Loucy (cell line): Measurements from ENCODE around the gene EFCAB9.

Source experiments
- H2AFZ ChIP-seq: fragments of 200-600 bp; sonication (generic); 2 replicates; pipeline ENCODE4 v1.6.0; 2016; ENCODE audit warnings: antibody characterized with exemption, mild to moderate bottlenecking, low read length, moderate library complexity
- H3F3A ChIP-seq: fragments of 200-600 bp; 2 replicates; pipeline ENCODE4 v1.6.0; 2016; ENCODE audit warnings: antibody characterized with exemption, low read depth, mild to moderate bottlenecking
- H3K27me3 ChIP-seq: fragments of 200-600 bp; sonication (generic); 2 replicates; pipeline ENCODE4 v1.6.1; 2014; ENCODE audit warnings: low read length, mild to moderate bottlenecking; ENCODE audit not compliant: insufficient read depth, poor library complexity, severe bottlenecking
- H3K36me3 ChIP-seq: fragments of 200-600 bp; sonication (generic); 2 replicates; pipeline ENCODE4 v1.6.1; 2016; ENCODE audit warnings: low read length; ENCODE audit not compliant: insufficient read depth
- H3K4me1 ChIP-seq: fragments of 200-600 bp; sonication (generic); 2 replicates; pipeline ENCODE4 v1.5.1; 2014; ENCODE audit warnings: low read length, mild to moderate bottlenecking; ENCODE audit not compliant: insufficient read depth, poor library complexity, severe bottlenecking
- H3K4me2 ChIP-seq: fragments of 200-600 bp; sonication (generic); 2 replicates; pipeline ENCODE4 v1.6.0; 2014; ENCODE audit warnings: antibody characterized with exemption, low read length, low read depth, mild to moderate bottlenecking; ENCODE audit not compliant: poor library complexity, severe bottlenecking
- H3K4me3 ChIP-seq: fragments of 200-600 bp; sonication (generic); 2 replicates; pipeline ENCODE4 v1.5.1; 2014; ENCODE audit warnings: low read length, mild to moderate bottlenecking, mixed read lengths; ENCODE audit not compliant: poor library complexity, severe bottlenecking
- H3K79me2 ChIP-seq: fragments of 200-600 bp; sonication (generic); 2 replicates; pipeline ENCODE4 v1.6.1; 2014; ENCODE audit warnings: low read length; ENCODE audit not compliant: insufficient read depth
- H3K9ac ChIP-seq: fragments of 200-600 bp; sonication (generic); 2 replicates; pipeline ENCODE4 v1.6.0; 2014; ENCODE audit warnings: mild to moderate bottlenecking, low read depth, low read length, moderate library complexity; ENCODE audit not compliant: poor library complexity, severe bottlenecking
- H3K9me2 ChIP-seq: fragments of 200-600 bp; sonication (generic); replicated peaks from 2 replicates; pipeline ENCODE4 v1.6.1; 2016; ENCODE audit warnings: low read depth, low read length, mixed read lengths
- H3K9me3 ChIP-seq: fragments of 200-600 bp; sonication (generic); 2 replicates; pipeline ENCODE4 v1.6.1; 2014; ENCODE audit warnings: mild to moderate bottlenecking, antibody characterized with exemption, low read length, low read depth; ENCODE audit not compliant: insufficient read depth
- H4K20me1 ChIP-seq: fragments of 200-600 bp; sonication (generic); 2 replicates; pipeline ENCODE4 v1.6.0; 2014; ENCODE audit warnings: antibody characterized with exemption, low read length, mild to moderate bottlenecking; ENCODE audit not compliant: insufficient read depth, poor library complexity, severe bottlenecking
- EZH2phosphoT487 ChIP-seq: fragments of 200-600 bp; IDR thresholded peaks from 2 replicates; pipeline ENCODE4 v1.6.1; 2018; ENCODE audit warnings: antibody characterized with exemption, mild to moderate bottlenecking, moderate library complexity, borderline replicate concordance
- TF ChIP-seq, protein P1 (sequence below): fragments of 200-600 bp; sonication (generic); conservative IDR thresholded peaks from 2 replicates; pipeline ENCODE4 v1.5.1; 2014; ENCODE audit warnings: mild to moderate bottlenecking, antibody characterized with exemption, low read length

EFCAB9 gene

GRCh38 chr5:172224996-172225395 lies 31.0 kb downstream of the EFCAB9 start:
- Histone ChIP-seq H3K4me2 (no peak overlapping the region), H3K9ac (no peak overlapping the region), H3K4me1 (no peaks in the 10 kb centered on the region), H3K9me2 (no peaks in the 10 kb centered on the region), H3K79me2 (no peaks in the 10 kb centered on the region), H2AFZ (no peak overlapping the region), H3K27me3 (no peaks in the 10 kb centered on the region), H3K9me3 (no peaks in the 10 kb centered on the region), H4K20me1 (no peaks in the 10 kb centered on the region), H3K4me3 (no peak overlapping the region), H3F3A (no peaks in the 10 kb centered on the region), H3K36me3 (peaks cover 5% of the 10 kb centered on the region; the same call in 1 of the 2 replicates)
- no peak for TF ChIP-seq EZH2phosphoT487

DNA sequence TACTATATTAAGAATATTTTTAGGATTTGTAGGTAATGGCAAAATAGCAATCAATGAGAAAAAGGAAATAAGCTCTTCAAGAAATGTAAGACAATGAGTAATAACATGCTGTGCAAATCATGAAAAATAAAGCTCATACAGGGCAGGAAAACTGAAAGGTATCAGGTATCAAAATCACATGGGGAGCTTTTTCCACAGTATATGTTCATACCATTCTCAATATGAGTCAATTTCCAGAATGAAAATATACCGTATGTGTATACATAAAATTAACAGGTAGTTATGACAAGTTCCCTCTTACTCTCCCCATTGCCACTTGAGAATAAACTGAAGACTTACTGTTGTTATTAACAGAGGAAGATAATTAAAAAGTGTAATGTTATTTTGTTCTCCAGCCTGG lies 35.9 kb downstream of the EFCAB9 start:
- Histone ChIP-seq H3K4me1 (no peaks in the 10 kb centered on the region), H3K36me3 (peaks cover 21% of the 10 kb centered on the region; the same call in 1 of the 2 replicates), H3K4me2 (no peak overlapping the region)

GRCh38 chr5:172234031-172234430 lies 40.1 kb downstream of the EFCAB9 start:
- Histone ChIP-seq H3F3A (no peaks in the 10 kb centered on the region), H3K4me1 (peaks cover 13% of the 10 kb centered on the region), H4K20me1 (peaks cover 3% of the 10 kb centered on the region), H3K36me3 (peaks cover 17% of the 10 kb centered on the region; the same call in 1 of the 2 replicates), H3K9ac (no peak overlapping the region), H3K27me3 (no peaks in the 10 kb centered on the region), H3K9me3 (no peaks in the 10 kb centered on the region), H2AFZ (no peak overlapping the region), H3K79me2 (peaks cover 11% of the 10 kb centered on the region; the same call in 1 of the 2 replicates), H3K9me2 (no peaks in the 10 kb centered on the region), H3K4me3 (no peak overlapping the region), H3K4me2 (no peak overlapping the region)
- TF ChIP-seq EZH2phosphoT487 = no peak
- TF ChIP-seq, protein P1, sequence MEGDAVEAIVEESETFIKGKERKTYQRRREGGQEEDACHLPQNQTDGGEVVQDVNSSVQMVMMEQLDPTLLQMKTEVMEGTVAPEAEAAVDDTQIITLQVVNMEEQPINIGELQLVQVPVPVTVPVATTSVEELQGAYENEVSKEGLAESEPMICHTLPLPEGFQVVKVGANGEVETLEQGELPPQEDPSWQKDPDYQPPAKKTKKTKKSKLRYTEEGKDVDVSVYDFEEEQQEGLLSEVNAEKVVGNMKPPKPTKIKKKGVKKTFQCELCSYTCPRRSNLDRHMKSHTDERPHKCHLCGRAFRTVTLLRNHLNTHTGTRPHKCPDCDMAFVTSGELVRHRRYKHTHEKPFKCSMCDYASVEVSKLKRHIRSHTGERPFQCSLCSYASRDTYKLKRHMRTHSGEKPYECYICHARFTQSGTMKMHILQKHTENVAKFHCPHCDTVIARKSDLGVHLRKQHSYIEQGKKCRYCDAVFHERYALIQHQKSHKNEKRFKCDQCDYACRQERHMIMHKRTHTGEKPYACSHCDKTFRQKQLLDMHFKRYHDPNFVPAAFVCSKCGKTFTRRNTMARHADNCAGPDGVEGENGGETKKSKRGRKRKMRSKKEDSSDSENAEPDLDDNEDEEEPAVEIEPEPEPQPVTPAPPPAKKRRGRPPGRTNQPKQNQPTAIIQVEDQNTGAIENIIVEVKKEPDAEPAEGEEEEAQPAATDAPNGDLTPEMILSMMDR = no peak

More for the DNA sequence above, 35.9 kb downstream of the EFCAB9 start:
- no peaks in the 10 kb centered on the region for H3K27me3 ChIP-seq
- no peak overlapping the region for H2AFZ ChIP-seq
- H3K79me2 ChIP-seq = no peaks in the 10 kb centered on the region
- TF ChIP-seq, protein P1 = no peak
- no peak for TF ChIP-seq EZH2phosphoT487
- H3K9me2 ChIP-seq = no peaks in the 10 kb centered on the region
- no peaks in the 10 kb centered on the region for H3F3A ChIP-seq
- H3K9me3 ChIP-seq = no peaks in the 10 kb centered on the region
- H4K20me1 ChIP-seq = no peaks in the 10 kb centered on the region
- no peak overlapping the region for H3K4me3 ChIP-seq
- no peak overlapping the region for H3K9ac ChIP-seq

- peaks cover 16% of the 10 kb centered on the region; the same call in 1 of the 2 replicates for H3K79me2 ChIP-seq
- no peak overlapping the region for H3K4me3 ChIP-seq
- TF ChIP-seq, protein P1 = no peak
- no peak for TF ChIP-seq EZH2phosphoT487
Measured at GRCh38 chr5:172235132-172235780, 41.3 kb downstream of the EFCAB9 start.

More at GRCh38 chr5:172235132-172235780, 41.3 kb downstream of the EFCAB9 start:
- H3K27me3 ChIP-seq = no peaks in the 10 kb centered on the region
- peaks cover 13% of the 10 kb centered on the region for H3K4me1 ChIP-seq
- no peaks in the 10 kb centered on the region for H3K9me3 ChIP-seq
- H4K20me1 ChIP-seq = peaks cover 3% of the 10 kb centered on the region
- H2AFZ ChIP-seq = no peak overlapping the region
- H3K36me3 ChIP-seq = peaks cover 17% of the 10 kb centered on the region; the same call in 1 of the 2 replicates
- H3K4me2 ChIP-seq = no peak overlapping the region
- no peaks in the 10 kb centered on the region for H3K9me2 ChIP-seq
- H3K9ac ChIP-seq = no peak overlapping the region
- no peaks in the 10 kb centered on the region for H3F3A ChIP-seq
